Smooth muscle cell (in vitro differentiated cells): ENCODE data around the gene PDE4D. TPM values are rescaled to one million over a fixed set of nuclear protein-coding genes. Genes with fewer than 3 reads are reported as not detected.

ENCODE experiments used
- DNase-seq: peaks from one replicate; lab custom pipeline; 2025; ENCODE audit not compliant: unreplicated experiment; lab: John Stamatoyannopoulos, UW
- H2AFZ ChIP-seq: fragments of 200-600 bp; sonication (generic); 2 replicates; pipeline ENCODE4 v1.6.0; 2016; ENCODE audit warnings: antibody characterized with exemption, low read depth, mild to moderate bottlenecking
- H3F3A ChIP-seq: fragments of 200-600 bp; sonication (generic); 2 replicates; pipeline ENCODE4 v1.6.0; 2017; ENCODE audit warnings: antibody characterized with exemption, low read depth
- H3K27ac ChIP-seq: fragments of 200-600 bp; sonication (generic); 2 replicates; pipeline ENCODE4 v1.5.1; 2016; ENCODE audit warnings: low read depth, mild to moderate bottlenecking
- H3K27me3 ChIP-seq: fragments of 200-600 bp; sonication (generic); 2 replicates; pipeline ENCODE4 v1.6.1; 2016; ENCODE audit warnings: low read depth, mild to moderate bottlenecking
- H3K36me3 ChIP-seq: fragments of 200-600 bp; sonication (generic); 2 replicates; pipeline ENCODE4 v1.5.1; 2016; ENCODE audit warnings: low read depth
- H3K4me1 ChIP-seq: fragments of 200-600 bp; sonication (generic); 2 replicates; pipeline ENCODE4 v1.5.1; 2016; ENCODE audit warnings: low read depth
- H3K4me2 ChIP-seq: fragments of 200-600 bp; sonication (generic); 2 replicates; pipeline ENCODE4 v1.6.0; 2016; ENCODE audit warnings: mild to moderate bottlenecking
- H3K4me3 ChIP-seq: fragments of 200-600 bp; sonication (generic); 2 replicates; pipeline ENCODE4 v1.5.1; 2016; ENCODE audit warnings: mild to moderate bottlenecking
- H3K79me2 ChIP-seq: fragments of 200-600 bp; sonication (generic); 2 replicates; pipeline ENCODE4 v1.6.0; 2016; ENCODE audit warnings: low read depth, mild to moderate bottlenecking
- H3K9ac ChIP-seq: fragments of 200-600 bp; sonication (generic); 2 replicates; pipeline ENCODE4 v1.6.0; 2016; ENCODE audit warnings: low read depth
- H3K9me3 ChIP-seq: fragments of 200-600 bp; sonication (generic); replicated peaks from 2 replicates; pipeline ENCODE4 v1.5.1; 2016; ENCODE audit warnings: low read depth
- H4K20me1 ChIP-seq: fragments of 200-600 bp; sonication (generic); 2 replicates; pipeline ENCODE4 v1.6.0; 2016; ENCODE audit warnings: low read depth
- WGBS: methylation state at CpG from one replicate; pipeline ENCODE4 v1.1.7; 2016; ENCODE audit warnings: low lambda C conversion rate; 5-methylcytosine and 5-hydroxymethylcytosine counted together
- polyA plus RNA-seq: library from polyadenylated mRNA; unstranded; fragments of >200 nt; fragmentation: Nextera tagmentation; extraction: Ambion mirVana; gene quantifications from 2 replicates; pipeline ENCODE4 v1.2.1, GENCODE V29; 2016
- total RNA-seq: library from RNA; depleted of rRNA; stranded (reverse); fragments of >200 nt; gene quantifications from 2 replicates; pipeline ENCODE4 v1.2.3, GENCODE V29; 2014
- TF ChIP-seq, protein P1 (sequence below): fragments of 200-600 bp; sonication (generic); IDR thresholded peaks from 2 replicates; pipeline ENCODE4 v1.5.1; 2017; ENCODE audit warnings: borderline replicate concordance, mild to moderate bottlenecking, antibody characterized with exemption; ENCODE audit not compliant: insufficient read depth, poor library complexity, severe bottlenecking

The PDE4D gene
- total and polyA plus RNA-seq, 2 experiments from 2014 or later = 16.4 to 61.0 TPM

DNA sequence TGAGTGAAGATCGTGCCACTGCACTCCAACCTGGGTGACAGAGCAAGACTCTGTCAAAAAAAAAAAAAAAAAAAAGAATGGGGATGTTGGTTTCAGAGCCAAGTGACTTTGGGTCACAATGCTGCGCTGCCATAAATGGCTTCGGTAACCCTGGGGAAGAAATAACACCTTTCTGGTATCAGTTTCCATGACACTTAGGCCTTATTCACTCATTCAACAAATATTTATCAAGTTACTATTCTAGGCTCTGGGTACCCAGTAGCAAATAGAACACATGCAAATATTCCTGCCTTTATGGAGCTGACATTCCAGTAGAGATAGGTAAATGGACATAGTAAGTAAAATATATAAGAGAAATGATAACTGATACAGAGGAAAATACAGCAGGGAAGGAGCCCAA, 454.2 kb downstream of the PDE4D start:
- no peak for DNase-seq
- H2AFZ ChIP-seq = no peak overlapping the region
- peaks cover 50% of the 10 kb centered on the region for H4K20me1 ChIP-seq
- no peak overlapping the region for H3K27ac ChIP-seq
- H3F3A ChIP-seq = no peaks in the 10 kb centered on the region
- no peak overlapping the region for H3K9ac ChIP-seq
- TF ChIP-seq, protein P1, sequence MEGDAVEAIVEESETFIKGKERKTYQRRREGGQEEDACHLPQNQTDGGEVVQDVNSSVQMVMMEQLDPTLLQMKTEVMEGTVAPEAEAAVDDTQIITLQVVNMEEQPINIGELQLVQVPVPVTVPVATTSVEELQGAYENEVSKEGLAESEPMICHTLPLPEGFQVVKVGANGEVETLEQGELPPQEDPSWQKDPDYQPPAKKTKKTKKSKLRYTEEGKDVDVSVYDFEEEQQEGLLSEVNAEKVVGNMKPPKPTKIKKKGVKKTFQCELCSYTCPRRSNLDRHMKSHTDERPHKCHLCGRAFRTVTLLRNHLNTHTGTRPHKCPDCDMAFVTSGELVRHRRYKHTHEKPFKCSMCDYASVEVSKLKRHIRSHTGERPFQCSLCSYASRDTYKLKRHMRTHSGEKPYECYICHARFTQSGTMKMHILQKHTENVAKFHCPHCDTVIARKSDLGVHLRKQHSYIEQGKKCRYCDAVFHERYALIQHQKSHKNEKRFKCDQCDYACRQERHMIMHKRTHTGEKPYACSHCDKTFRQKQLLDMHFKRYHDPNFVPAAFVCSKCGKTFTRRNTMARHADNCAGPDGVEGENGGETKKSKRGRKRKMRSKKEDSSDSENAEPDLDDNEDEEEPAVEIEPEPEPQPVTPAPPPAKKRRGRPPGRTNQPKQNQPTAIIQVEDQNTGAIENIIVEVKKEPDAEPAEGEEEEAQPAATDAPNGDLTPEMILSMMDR = no peak
- no peaks in the 10 kb centered on the region for H3K36me3 ChIP-seq
- no peaks in the 10 kb centered on the region for H3K27me3 ChIP-seq
- H3K9me3 ChIP-seq = no peaks in the 10 kb centered on the region
- WGBS = 95% methylated on average over 3 of the region's 3 CpGs
- no peak overlapping the region for H3K4me2 ChIP-seq
- H3K79me2 ChIP-seq = no peaks in the 10 kb centered on the region
- no peaks in the 10 kb centered on the region for H3K4me1 ChIP-seq
- H3K4me3 ChIP-seq = no peak overlapping the region

DNA sequence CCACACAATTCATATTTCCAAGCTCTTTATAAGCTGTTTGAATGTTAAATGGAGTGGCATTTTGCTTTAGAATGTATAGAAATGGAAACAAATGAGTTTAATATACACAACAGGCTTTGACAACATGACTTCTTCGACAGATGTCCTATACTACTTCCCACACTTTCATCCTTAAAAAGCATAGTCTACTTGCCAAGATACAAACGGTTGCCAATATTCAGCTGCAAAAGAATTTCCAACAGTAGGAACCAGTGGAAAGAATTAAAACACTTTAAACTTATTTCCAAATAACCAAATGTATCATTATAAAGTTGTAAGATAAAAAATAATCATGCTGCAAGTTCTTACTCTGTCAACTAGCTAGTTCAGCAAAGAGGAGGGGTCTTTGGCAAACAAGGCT, 456.4 kb downstream of the PDE4D start:
- H3K4me1 ChIP-seq = no peaks in the 10 kb centered on the region
- no peaks in the 10 kb centered on the region for H3K9me3 ChIP-seq
- TF ChIP-seq, protein P1 = no peak
- H3K9ac ChIP-seq = no peak overlapping the region
- no peaks in the 10 kb centered on the region for H3K27me3 ChIP-seq
- peaks cover 65% of the 10 kb centered on the region for H4K20me1 ChIP-seq
- H3K27ac ChIP-seq = no peak overlapping the region
- no peaks in the 10 kb centered on the region for H3F3A ChIP-seq
- WGBS = 96% methylated on average over 2 of the region's 2 CpGs
- DNase-seq = no peak
- no peak overlapping the region for H2AFZ ChIP-seq
- H3K36me3 ChIP-seq = no peaks in the 10 kb centered on the region
- no peak overlapping the region for H3K4me2 ChIP-seq
- no peak overlapping the region for H3K4me3 ChIP-seq
- H3K79me2 ChIP-seq = no peaks in the 10 kb centered on the region

DNA sequence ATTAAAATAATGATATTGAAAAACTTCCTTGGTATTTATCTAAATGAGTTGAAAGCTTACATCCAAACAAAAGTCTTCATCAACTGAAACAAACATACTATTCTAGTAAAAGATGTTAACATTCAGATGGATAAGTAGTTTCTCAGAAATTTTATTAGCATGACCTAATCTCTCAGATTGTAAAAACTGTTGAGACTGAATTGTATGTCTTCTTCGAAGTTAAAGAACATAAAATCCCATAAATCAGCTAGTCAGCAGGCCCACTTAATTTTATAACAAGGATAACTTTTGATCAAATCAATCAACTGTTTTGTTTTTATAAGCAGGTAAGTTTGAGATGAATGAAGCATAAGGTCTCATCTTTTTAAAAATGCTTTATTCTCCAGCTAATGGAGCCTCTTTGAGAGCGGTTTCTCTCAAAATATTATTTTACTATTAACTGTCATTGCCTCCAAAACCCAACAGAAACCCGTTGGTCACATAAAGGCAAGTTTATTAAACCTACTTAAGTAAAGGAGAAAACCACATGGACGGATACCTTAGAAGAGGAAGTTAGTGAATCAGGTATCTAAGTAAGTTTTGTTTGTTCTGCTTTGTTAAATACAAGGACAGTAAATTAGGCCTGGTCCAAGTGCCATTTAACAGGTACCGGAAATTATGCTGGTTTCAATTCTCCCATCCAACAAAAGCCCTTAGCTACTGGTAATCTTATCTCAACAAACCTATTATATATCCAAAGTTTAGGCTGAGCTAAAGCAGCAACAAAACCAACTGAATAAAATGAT, 457.0 kb downstream of the PDE4D start:
- no peaks in the 10 kb centered on the region for H3K9me3 ChIP-seq
- H3K9ac ChIP-seq = no peak overlapping the region
- no peaks in the 10 kb centered on the region for H3K79me2 ChIP-seq
- no peak overlapping the region for H3K27ac ChIP-seq
- no peak overlapping the region for H3K4me3 ChIP-seq
- H3K4me2 ChIP-seq = no peak overlapping the region
- no peaks in the 10 kb centered on the region for H3K27me3 ChIP-seq
- no peaks in the 10 kb centered on the region for H3K4me1 ChIP-seq
- 72% methylated on average over 5 of the region's 5 CpGs for WGBS
- no peak for DNase-seq
- H3F3A ChIP-seq = no peaks in the 10 kb centered on the region
- no peaks in the 10 kb centered on the region for H3K36me3 ChIP-seq
- TF ChIP-seq, protein P1 = no peak
- H2AFZ ChIP-seq = no peak overlapping the region
- peaks cover 70% of the 10 kb centered on the region for H4K20me1 ChIP-seq

DNA sequence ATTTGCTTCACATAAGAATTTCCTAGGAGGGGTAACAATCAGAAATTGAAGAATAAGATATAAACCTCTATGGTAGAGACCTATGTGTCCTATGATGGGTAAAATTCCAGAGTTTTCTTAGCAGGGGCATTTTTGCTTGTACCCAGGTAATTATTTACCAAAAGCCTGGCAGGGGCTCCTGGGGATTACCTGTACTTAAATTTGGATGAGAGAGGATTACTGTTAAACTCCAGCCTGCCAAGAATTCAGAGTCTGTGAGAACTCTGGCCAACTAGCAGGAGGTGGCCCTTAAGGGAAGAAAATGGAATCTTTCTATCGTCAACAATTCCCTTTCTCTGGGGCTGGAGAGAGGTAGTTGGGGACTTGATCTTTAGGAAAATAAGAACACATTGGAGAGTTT, 460.4 kb downstream of the PDE4D start:
- WGBS = 97% methylated on average over 1 of the region's 1 CpG
- Histone ChIP-seq H3K4me1 (no peaks in the 10 kb centered on the region), H3K4me3 (no peak overlapping the region), H3K36me3 (no peaks in the 10 kb centered on the region), H3K27me3 (no peaks in the 10 kb centered on the region), H2AFZ (no peak overlapping the region), H3K27ac (no peak overlapping the region), H3K4me2 (no peak overlapping the region), H3K9me3 (no peaks in the 10 kb centered on the region), H3K79me2 (no peaks in the 10 kb centered on the region), H4K20me1 (peaks cover 55% of the 10 kb centered on the region), H3F3A (no peaks in the 10 kb centered on the region), H3K9ac (no peak overlapping the region)
- no peak for DNase-seq
- TF ChIP-seq, protein P1 = no peak
